22Rv1 (cell line): Measurements from ENCODE around the gene PPAT.

Source experiments
- ZFX ChIP-seq: fragments of 450-650 bp; IDR thresholded peaks from 2 replicates; pipeline ENCODE4 v1.6.1; 2017; ENCODE audit warnings: antibody characterized with exemption, borderline replicate concordance
- TF ChIP-seq, protein P1 (sequence below): fragments of 450-650 bp; IDR thresholded peaks from 2 replicates; pipeline ENCODE4 v1.5.1; 2017; ENCODE audit warnings: mild to moderate bottlenecking

DNA sequence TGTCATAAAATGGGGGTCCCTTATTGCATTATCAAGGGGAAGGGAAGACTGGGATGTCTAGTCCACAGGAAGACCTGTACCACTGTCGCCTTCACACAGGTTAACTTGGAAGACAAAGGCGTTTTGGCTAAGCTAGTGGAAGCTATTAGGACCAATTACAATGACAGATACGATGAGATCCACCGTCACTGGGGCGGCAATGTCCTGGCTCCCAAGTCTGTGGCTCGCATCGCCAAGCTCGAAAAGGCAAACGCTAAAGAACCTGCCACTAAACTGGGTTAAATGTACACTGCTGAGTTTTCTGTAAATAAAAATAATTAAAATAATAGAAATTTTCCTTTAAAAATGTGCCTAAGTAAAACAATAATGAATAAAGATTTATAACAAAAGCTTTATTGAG, 78.8 kb downstream of the PPAT start:
- TF ChIP-seq, protein P1, sequence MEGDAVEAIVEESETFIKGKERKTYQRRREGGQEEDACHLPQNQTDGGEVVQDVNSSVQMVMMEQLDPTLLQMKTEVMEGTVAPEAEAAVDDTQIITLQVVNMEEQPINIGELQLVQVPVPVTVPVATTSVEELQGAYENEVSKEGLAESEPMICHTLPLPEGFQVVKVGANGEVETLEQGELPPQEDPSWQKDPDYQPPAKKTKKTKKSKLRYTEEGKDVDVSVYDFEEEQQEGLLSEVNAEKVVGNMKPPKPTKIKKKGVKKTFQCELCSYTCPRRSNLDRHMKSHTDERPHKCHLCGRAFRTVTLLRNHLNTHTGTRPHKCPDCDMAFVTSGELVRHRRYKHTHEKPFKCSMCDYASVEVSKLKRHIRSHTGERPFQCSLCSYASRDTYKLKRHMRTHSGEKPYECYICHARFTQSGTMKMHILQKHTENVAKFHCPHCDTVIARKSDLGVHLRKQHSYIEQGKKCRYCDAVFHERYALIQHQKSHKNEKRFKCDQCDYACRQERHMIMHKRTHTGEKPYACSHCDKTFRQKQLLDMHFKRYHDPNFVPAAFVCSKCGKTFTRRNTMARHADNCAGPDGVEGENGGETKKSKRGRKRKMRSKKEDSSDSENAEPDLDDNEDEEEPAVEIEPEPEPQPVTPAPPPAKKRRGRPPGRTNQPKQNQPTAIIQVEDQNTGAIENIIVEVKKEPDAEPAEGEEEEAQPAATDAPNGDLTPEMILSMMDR: no peak
- no peak for TF ChIP-seq ZFX
